Progenitor cell of endocrine pancreas (in vitro differentiated cells): ENCODE measurements around the gene RET. TPM values are rescaled to one million over a fixed set of nuclear protein-coding genes. Genes with fewer than 3 reads are reported as not detected.

ENCODE experiments used
- DNase-seq: peaks from one replicate; pipeline ENCODE4 v3.0.0; 2021; ENCODE audit warnings: low spot score; ENCODE audit not compliant: unreplicated experiment
- H3K27ac Mint-ChIP-seq: 2 replicates; pipeline ENCODE4 v1.8.0; 2021; ENCODE audit warnings: mild to moderate bottlenecking, moderate library complexity, mixed read lengths
- H3K27me3 Mint-ChIP-seq: 2 replicates; pipeline ENCODE4 v1.8.0; 2021; ENCODE audit warnings: mixed read lengths
- H3K36me3 Mint-ChIP-seq: 2 replicates; pipeline ENCODE4 v1.8.0; 2022; ENCODE audit warnings: mixed read lengths; ENCODE audit not compliant: insufficient read depth
- H3K4me1 Mint-ChIP-seq: 2 replicates; pipeline ENCODE4 v1.8.0; 2021; ENCODE audit warnings: low read depth, mixed read lengths
- H3K4me3 Mint-ChIP-seq: 2 replicates; pipeline ENCODE4 v1.8.0; 2021; ENCODE audit warnings: low read depth, mild to moderate bottlenecking, moderate library complexity, mixed read lengths
- H3K9me3 Mint-ChIP-seq: 2 replicates; pipeline ENCODE4 v1.8.0; 2021; ENCODE audit warnings: low read depth, mixed read lengths
- total RNA-seq: library from RNA; stranded (reverse); gene quantifications from 2 replicates; pipeline ENCODE4 v1.2.1, GENCODE V29; 2021
- TF ChIP-seq, protein P1 (sequence below): fragments of 200-600 bp; sonication (generic); IDR thresholded peaks from one replicate; pipeline ENCODE4 v1.5.0; 2021; ENCODE audit warnings: antibody characterized with exemption, mild to moderate bottlenecking; ENCODE audit not compliant: unreplicated experiment

Gene RET
- total RNA-seq, 1 donor from 2014 or later: 1.5 TPM

GRCh38 chr10:43064331-43065075, 12.4 kb upstream of the RET start:
- no peak for DNase-seq
- Mint-ChIP-seq H3K4me3 (no peak overlapping the region), H3K27ac (no peak overlapping the region), H3K36me3 (no peaks in the 10 kb centered on the region), H3K27me3 (peaks cover 8% of the 10 kb centered on the region), H3K4me1 (peaks cover 5% of the 10 kb centered on the region), H3K9me3 (no peaks in the 10 kb centered on the region)
- TF ChIP-seq, protein P1, sequence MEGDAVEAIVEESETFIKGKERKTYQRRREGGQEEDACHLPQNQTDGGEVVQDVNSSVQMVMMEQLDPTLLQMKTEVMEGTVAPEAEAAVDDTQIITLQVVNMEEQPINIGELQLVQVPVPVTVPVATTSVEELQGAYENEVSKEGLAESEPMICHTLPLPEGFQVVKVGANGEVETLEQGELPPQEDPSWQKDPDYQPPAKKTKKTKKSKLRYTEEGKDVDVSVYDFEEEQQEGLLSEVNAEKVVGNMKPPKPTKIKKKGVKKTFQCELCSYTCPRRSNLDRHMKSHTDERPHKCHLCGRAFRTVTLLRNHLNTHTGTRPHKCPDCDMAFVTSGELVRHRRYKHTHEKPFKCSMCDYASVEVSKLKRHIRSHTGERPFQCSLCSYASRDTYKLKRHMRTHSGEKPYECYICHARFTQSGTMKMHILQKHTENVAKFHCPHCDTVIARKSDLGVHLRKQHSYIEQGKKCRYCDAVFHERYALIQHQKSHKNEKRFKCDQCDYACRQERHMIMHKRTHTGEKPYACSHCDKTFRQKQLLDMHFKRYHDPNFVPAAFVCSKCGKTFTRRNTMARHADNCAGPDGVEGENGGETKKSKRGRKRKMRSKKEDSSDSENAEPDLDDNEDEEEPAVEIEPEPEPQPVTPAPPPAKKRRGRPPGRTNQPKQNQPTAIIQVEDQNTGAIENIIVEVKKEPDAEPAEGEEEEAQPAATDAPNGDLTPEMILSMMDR: no peak

DNA sequence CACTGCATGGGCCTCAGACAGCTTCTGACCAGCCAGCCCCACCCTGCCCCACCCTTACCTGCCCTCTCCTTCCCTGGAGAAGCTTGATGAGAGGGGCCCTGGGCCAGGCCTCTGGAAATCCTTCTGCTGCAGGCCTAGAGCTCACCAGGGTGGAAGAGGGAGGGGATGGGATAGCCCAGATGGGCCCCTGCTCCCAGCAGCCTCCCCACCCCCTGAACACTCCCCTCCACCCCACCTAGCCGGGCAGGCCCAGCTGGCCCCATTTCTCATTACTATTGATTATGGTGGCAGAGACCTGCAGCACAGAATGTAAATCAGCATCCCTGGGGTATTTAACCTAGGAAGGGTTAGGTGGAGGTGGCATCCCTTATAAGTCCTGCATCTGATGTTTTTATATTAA, 11.6 kb upstream of the RET start:
- TF ChIP-seq, protein P1: no peak

DNA sequence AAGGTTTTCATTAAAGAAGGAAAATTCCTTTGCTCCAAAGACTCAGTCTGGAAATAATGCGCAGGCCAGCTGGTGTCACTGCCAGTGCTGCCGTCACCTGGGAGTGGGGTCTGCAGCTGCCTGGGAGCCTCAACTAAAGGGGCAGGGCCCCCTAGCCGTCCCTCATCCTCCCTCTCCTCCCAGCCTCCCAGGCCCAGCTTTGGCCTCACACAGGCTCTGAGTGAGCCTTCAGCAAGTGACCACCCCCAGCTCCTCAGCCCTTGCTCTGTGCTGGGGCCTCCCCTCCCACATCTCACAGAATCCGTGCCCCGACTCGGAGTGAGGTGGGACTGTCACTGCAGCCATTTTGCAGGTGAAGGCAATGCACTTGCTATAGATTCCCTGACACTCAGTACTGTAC, 11.1 kb upstream of the RET start:
- Mint-ChIP-seq H3K27me3 (peaks cover 8% of the 10 kb centered on the region), H3K27ac (no peak overlapping the region), H3K4me3 (no peak overlapping the region), H3K9me3 (no peaks in the 10 kb centered on the region), H3K36me3 (no peaks in the 10 kb centered on the region), H3K4me1 (peaks cover 5% of the 10 kb centered on the region)
- TF ChIP-seq, protein P1: no peak
- DNase-seq: no peak

More for the DNA sequence above, 11.6 kb upstream of the RET start:
- Mint-ChIP-seq H3K9me3 (no peaks in the 10 kb centered on the region), H3K4me1 (peaks cover 5% of the 10 kb centered on the region), H3K27ac (no peak overlapping the region), H3K4me3 (no peak overlapping the region), H3K27me3 (peaks cover 8% of the 10 kb centered on the region), H3K36me3 (no peaks in the 10 kb centered on the region)
- DNase-seq: no peak

DNA sequence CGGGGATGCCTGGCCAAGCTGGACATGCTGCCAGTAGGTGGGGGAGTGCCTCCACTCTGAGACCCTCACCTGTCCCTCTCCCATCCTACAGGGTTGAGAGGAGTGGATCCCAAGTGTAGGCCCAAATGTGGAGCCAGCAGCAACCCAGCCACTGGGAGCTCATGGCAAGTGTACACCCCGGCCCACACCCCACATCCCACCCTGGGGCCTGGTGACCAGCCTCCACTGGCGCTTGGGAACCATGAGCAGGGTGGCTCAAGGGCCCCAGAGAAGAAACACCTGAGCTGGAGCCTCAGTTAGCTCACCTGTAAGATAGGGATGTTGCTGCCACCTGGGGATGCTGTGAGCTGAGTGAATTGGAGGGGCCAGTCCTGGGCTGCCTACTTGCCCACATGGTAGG, 10.4 kb upstream of the RET start:
- Mint-ChIP-seq H3K4me1 (peaks cover 5% of the 10 kb centered on the region), H3K9me3 (no peaks in the 10 kb centered on the region)

GRCh38 chr10:43067391-43068135, 9.3 kb upstream of the RET start:
- no peak for DNase-seq
- TF ChIP-seq, protein P1: no peak
- H3K4me3 Mint-ChIP-seq: no peak overlapping the region
- no peaks in the 10 kb centered on the region for H3K36me3 Mint-ChIP-seq
- peaks cover 5% of the 10 kb centered on the region for H3K4me1 Mint-ChIP-seq
- peaks cover 20% of the 10 kb centered on the region for H3K27me3 Mint-ChIP-seq
- H3K27ac Mint-ChIP-seq: no peak overlapping the region
- no peaks in the 10 kb centered on the region for H3K9me3 Mint-ChIP-seq

More for the DNA sequence above, 10.4 kb upstream of the RET start:
- H3K36me3 Mint-ChIP-seq: no peaks in the 10 kb centered on the region
- peaks cover 14% of the 10 kb centered on the region for H3K27me3 Mint-ChIP-seq
- TF ChIP-seq, protein P1: no peak
- no peak for DNase-seq
- no peak overlapping the region for H3K4me3 Mint-ChIP-seq
- H3K27ac Mint-ChIP-seq: no peak overlapping the region
